Fibroblast of pulmonary artery (primary cell): ENCODE data around the gene CACNA1B.
"Not testable (repeated sequence)": the region's sequence is repeated elsewhere in the genome, so short reads cannot be mapped to it uniquely, and the experiment has no call there.

Experiments used
- DNase-seq: peaks from one replicate; pipeline ENCODE4 v3.0.0-alpha.2; 2010; ENCODE audit warnings: low read depth
- H3K4me3 ChIP-seq: replicated peaks from 2 replicates; pipeline ENCODE4 v1.5.1; 2011; ENCODE audit warnings: low read depth, mild to moderate bottlenecking, control low read depth, low read length, moderate library complexity
- CTCF ChIP-seq: IDR thresholded peaks from 2 replicates; pipeline ENCODE4 v1.5.1; 2011; ENCODE audit warnings: mild to moderate bottlenecking, control low read depth, low read length, inconsistent platforms; ENCODE audit errors: missing control alignments

The CACNA1B gene

GRCh38 chr9:138105123-138105415, 227.5 kb downstream of the CACNA1B start:
- TF ChIP-seq CTCF = no peak
- H3K4me3 ChIP-seq = no peak overlapping the region
- DNase-seq = no peak

GRCh38 chr9:138105561-138106505, 228.3 kb downstream of the CACNA1B start:
- no peak for DNase-seq
- no peak overlapping the region for H3K4me3 ChIP-seq

GRCh38 chr9:138107039-138107438, 229.5 kb downstream of the CACNA1B start:
- not testable (repeated sequence) for DNase-seq, H3K4me3 ChIP-seq

More at GRCh38 chr9:138105561-138106505, 228.3 kb downstream of the CACNA1B start:
- TF ChIP-seq CTCF = no peak

GRCh38 chr9:138111607-138112006, 234.0 kb downstream of the CACNA1B start:
- no peak for TF ChIP-seq CTCF
- no peak for DNase-seq
- no peak overlapping the region for H3K4me3 ChIP-seq

GRCh38 chr9:138112090-138112748, 234.6 kb downstream of the CACNA1B start:
- no peak overlapping the region for H3K4me3 ChIP-seq
- DNase-seq = no peak
- no peak for TF ChIP-seq CTCF

- no peak for TF ChIP-seq CTCF
- no peak overlapping the region for H3K4me3 ChIP-seq
- DNase-seq = no peak
Observed at GRCh38 chr9:138112791-138113600, 235.4 kb downstream of the CACNA1B start.

GRCh38 chr9:138113701-138114325, 236.2 kb downstream of the CACNA1B start:
- not testable (repeated sequence) for H3K4me3 ChIP-seq, DNase-seq
